Spinal cord (tissue), 10 donors: ENCODE results near the gene TMEM59L. TPM values are rescaled to one million over a fixed set of nuclear protein-coding genes. Genes with fewer than 3 reads are reported as not detected.

Experiments used
- DNase-seq, 6 donors: peaks; one replicate each; pipeline versions ENCODE4 v3.0.0 to v3.0.0-alpha.2; 2013 to 2015; ENCODE audit warnings: low spot score in 6 of 6, low read depth in 4 of 6
- H3K27ac ChIP-seq: one replicate; pipeline ENCODE4 v1.5.1; 2013; ENCODE audit warnings: low read depth, low read length, control low read depth
- H3K27me3 ChIP-seq: one replicate; pipeline ENCODE4 v1.6.1; 2013; ENCODE audit warnings: low read length; ENCODE audit not compliant: control insufficient read depth, insufficient read depth
- H3K36me3 ChIP-seq: one replicate; pipeline ENCODE4 v1.6.1; 2013; ENCODE audit warnings: low read length; ENCODE audit not compliant: control insufficient read depth, insufficient read depth
- H3K4me1 ChIP-seq: one replicate; pipeline ENCODE4 v1.6.1; 2013; ENCODE audit warnings: low read length; ENCODE audit not compliant: control insufficient read depth, insufficient read depth
- H3K4me3 ChIP-seq: one replicate; pipeline ENCODE4 v1.5.1; 2013; ENCODE audit warnings: low read depth, low read length, control low read depth
- H3K9me3 ChIP-seq: one replicate; pipeline ENCODE4 v1.6.1; 2013; ENCODE audit warnings: low read length; ENCODE audit not compliant: control insufficient read depth, insufficient read depth
- WGBS: methylation state at CpG from one replicate; pipeline ENCODE4 v1.1.5; 2013; ENCODE audit warnings: missing lambda C conversion rate; ENCODE audit not compliant: insufficient coverage; 5-methylcytosine and 5-hydroxymethylcytosine counted together
- polyA plus RNA-seq, 2 donors: library from polyadenylated mRNA; unstranded; fragments of 120-200 nt; gene quantifications; one replicate each; pipeline ENCODE4 v1.2.1, GENCODE V29; 2013; ENCODE audit not compliant: insufficient read length in 2 of 2
- total RNA-seq, 2 donors: library from RNA; depleted of rRNA in 1 of 2; stranded (reverse); fragments of 120-200 nt in 1 of 2; fragments of >200 nt in 1 of 2; gene quantifications; one replicate each; pipeline versions ENCODE4 v1.2.3 to v1.2.4, GENCODE V29; 2013 to 2014
- donor health status: healthy.

The TMEM59L gene
- total and polyA plus RNA-seq, 4 donors = 21.4 to 353 (median 186) TPM

GRCh38 chr19:18648973-18649315 is 36.3 kb downstream of the TMEM59L start:
- DNase-seq = no peak
- peaks cover 76% of the 10 kb centered on the region for H3K4me1 ChIP-seq

GRCh38 chr19:18649371-18650020 is 36.8 kb downstream of the TMEM59L start:
- Histone ChIP-seq H3K27ac (peak overlapping the region; percentile 90), H3K4me1 (peaks cover 74% of the 10 kb centered on the region), H3K4me3 (no peak overlapping the region), H3K27me3 (no peaks in the 10 kb centered on the region), H3K36me3 (peaks cover 30% of the 10 kb centered on the region), H3K9me3 (no peaks in the 10 kb centered on the region)
- DNase-seq = peak in 2 of 6 donors; percentile 51 to 85
- 12% methylated on average over 22 of the region's 25 CpGs for WGBS

More at GRCh38 chr19:18648973-18649315, 36.3 kb downstream of the TMEM59L start:
- Histone ChIP-seq H3K27ac (peak overlapping the region; percentile 90), H3K4me3 (no peak overlapping the region), H3K27me3 (no peaks in the 10 kb centered on the region), H3K9me3 (no peaks in the 10 kb centered on the region), H3K36me3 (peaks cover 27% of the 10 kb centered on the region)
- WGBS = 40% methylated on average over 13 of the region's 13 CpGs

- Histone ChIP-seq H3K36me3 (peaks cover 35% of the 10 kb centered on the region), H3K9me3 (no peaks in the 10 kb centered on the region), H3K4me1 (peaks cover 71% of the 10 kb centered on the region), H3K27me3 (no peaks in the 10 kb centered on the region), H3K4me3 (no peak overlapping the region), H3K27ac (peak overlapping the region; percentile 90)
- peak in 1 of 6 donors; percentile 75 for DNase-seq
- WGBS = 40% methylated on average over 13 of the region's 17 CpGs
Observed at GRCh38 chr19:18650021-18650390, 37.3 kb downstream of the TMEM59L start.

GRCh38 chr19:18650468-18651041 is 37.9 kb downstream of the TMEM59L start:
- Histone ChIP-seq H3K4me1 (peaks cover 71% of the 10 kb centered on the region), H3K4me3 (no peak overlapping the region)
- peak in 1 of 6 donors; percentile 40 for DNase-seq

GRCh38 chr19:18651300-18651699 is 38.6 kb downstream of the TMEM59L start:
- Histone ChIP-seq H3K9me3 (no peaks in the 10 kb centered on the region), H3K27ac (no peak overlapping the region), H3K4me1 (peaks cover 71% of the 10 kb centered on the region), H3K36me3 (peaks cover 44% of the 10 kb centered on the region), H3K4me3 (no peak overlapping the region), H3K27me3 (no peaks in the 10 kb centered on the region)
- 75% methylated on average over 1 of the region's 1 CpG for WGBS
- no peak for DNase-seq

More at GRCh38 chr19:18650468-18651041, 37.9 kb downstream of the TMEM59L start:
- H3K27ac ChIP-seq = peak overlapping the region; percentile 90
- H3K36me3 ChIP-seq = peaks cover 40% of the 10 kb centered on the region
- 44% methylated on average over 34 of the region's 34 CpGs for WGBS
- no peaks in the 10 kb centered on the region for H3K27me3 ChIP-seq
- no peaks in the 10 kb centered on the region for H3K9me3 ChIP-seq

GRCh38 chr19:18651733-18652132 is 39.1 kb downstream of the TMEM59L start:
- no peak overlapping the region for H3K27ac ChIP-seq
- 69% methylated on average over 6 of the region's 6 CpGs for WGBS
- no peak overlapping the region for H3K4me3 ChIP-seq
- peaks cover 44% of the 10 kb centered on the region for H3K36me3 ChIP-seq
- DNase-seq = no peak
- peaks cover 71% of the 10 kb centered on the region for H3K4me1 ChIP-seq
- H3K9me3 ChIP-seq = no peaks in the 10 kb centered on the region
- H3K27me3 ChIP-seq = no peaks in the 10 kb centered on the region

GRCh38 chr19:18653853-18654252 is 41.2 kb downstream of the TMEM59L start:
- no peaks in the 10 kb centered on the region for H3K9me3 ChIP-seq
- peaks cover 39% of the 10 kb centered on the region for H3K36me3 ChIP-seq
- DNase-seq = no peak
- H3K4me1 ChIP-seq = peaks cover 69% of the 10 kb centered on the region
- H3K4me3 ChIP-seq = no peak overlapping the region
- WGBS = 100% methylated on average over 1 of the region's 1 CpG
- no peaks in the 10 kb centered on the region for H3K27me3 ChIP-seq
- no peak overlapping the region for H3K27ac ChIP-seq

- no peaks in the 10 kb centered on the region for H3K27me3 ChIP-seq
- peaks cover 69% of the 10 kb centered on the region for H3K4me1 ChIP-seq
- DNase-seq = no peak
- WGBS = 96% methylated on average over 7 of the region's 7 CpGs
- H3K9me3 ChIP-seq = no peaks in the 10 kb centered on the region
- no peak overlapping the region for H3K4me3 ChIP-seq
- peaks cover 43% of the 10 kb centered on the region for H3K36me3 ChIP-seq
- no peak overlapping the region for H3K27ac ChIP-seq
Observed at GRCh38 chr19:18654469-18654868, 41.8 kb downstream of the TMEM59L start.

GRCh38 chr19:18655173-18655844 is 42.6 kb downstream of the TMEM59L start:
- Histone ChIP-seq H3K4me1 (peaks cover 69% of the 10 kb centered on the region), H3K27ac (no peak overlapping the region), H3K4me3 (no peak overlapping the region), H3K9me3 (no peaks in the 10 kb centered on the region), H3K27me3 (no peaks in the 10 kb centered on the region), H3K36me3 (peaks cover 52% of the 10 kb centered on the region)
- 93% methylated on average over 12 of the region's 13 CpGs for WGBS
- DNase-seq = no peak
